ENCODE results near the gene LRRC9. TPM values are rescaled to one million over a fixed set of nuclear protein-coding genes. Genes with fewer than 3 reads are reported as not detected.

LRRC9 gene
- total RNA-seq, 1 donor: not detected

DNA sequence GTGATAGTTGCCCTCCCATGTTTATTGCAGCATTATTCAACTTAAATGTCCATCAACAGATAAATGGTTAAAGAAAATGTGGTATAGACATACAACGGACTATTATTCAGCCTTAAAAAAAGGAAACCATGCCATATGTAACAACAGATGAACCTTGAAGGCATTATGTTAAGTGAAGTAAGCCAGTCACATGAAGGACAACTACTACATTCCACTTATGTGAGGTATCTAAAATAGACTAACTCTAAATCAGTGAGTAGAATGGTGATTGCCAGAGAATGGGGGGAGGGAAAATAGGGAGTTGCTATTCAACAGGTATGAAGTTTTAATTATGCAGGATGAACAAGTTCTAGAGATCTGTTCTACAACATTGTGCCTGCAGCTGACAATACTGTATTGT is 181.8 kb downstream of the LRRC9 start:
- DNase-seq (ENCODE audit: low read depth in 2 of 3, low spot score in 2 of 3): no peak

DNA sequence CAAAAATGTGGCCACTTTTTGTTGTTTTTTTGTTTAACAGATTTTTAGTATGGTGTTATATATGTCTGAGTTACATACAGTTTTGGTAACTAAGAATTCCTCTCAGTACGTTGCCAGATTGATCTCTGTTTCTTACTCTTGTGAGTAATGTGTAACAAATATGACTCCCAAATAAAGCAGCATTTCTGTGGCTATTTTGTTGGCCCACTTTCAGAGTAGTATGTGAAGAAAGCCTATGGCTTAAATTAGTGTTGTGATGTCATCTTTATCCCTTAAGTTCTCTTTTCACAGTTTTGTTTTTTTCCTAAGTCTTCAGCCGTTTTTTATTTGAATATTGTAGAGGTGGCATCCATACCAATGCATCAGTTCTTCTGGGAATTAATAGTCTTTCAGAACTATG is 182.4 kb downstream of the LRRC9 start:
- DNase-seq (ENCODE audit: low read depth in 2 of 3, low spot score in 2 of 3): no peak

DNA sequence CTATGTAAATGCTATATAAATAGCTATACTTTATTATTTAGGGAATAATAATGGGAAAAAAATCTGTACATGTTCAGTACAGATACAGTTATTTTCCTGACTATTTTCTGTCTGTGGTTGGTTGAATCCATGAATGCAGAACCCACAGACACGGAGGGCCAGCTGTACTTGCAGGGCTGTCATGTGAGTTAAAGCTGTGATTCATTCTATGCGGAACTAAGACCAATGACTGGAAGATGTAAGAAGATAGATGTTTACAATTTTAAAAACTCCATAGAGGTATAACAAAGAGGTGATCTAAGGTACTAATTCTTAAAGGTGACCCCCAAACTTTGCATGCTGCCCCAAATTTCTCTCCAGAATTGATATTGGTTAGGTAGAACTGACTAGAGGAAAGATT is 186.4 kb downstream of the LRRC9 start:
- peak in 1 of 3 donors; percentile 26 for DNase-seq (ENCODE audit: low read depth in 2 of 3, low spot score in 2 of 3)

DNA sequence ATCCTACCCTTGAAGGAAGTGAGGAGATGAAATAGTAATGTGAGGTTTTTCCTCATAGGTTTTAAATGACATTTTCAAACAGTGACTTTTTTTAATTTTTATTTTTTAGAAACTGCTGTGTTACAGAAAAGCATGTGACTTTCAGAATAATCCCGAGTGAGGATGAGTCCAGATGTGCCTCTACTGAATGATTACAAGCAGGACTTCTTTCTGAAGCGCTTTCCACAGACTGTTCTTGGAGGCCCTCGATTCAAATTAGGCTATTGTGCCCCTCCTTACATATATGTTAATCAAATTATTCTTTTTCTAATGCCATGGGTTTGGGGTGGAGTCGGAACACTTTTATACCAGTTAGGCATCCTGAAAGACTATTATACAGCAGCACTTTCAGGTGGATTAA is 187.5 kb downstream of the LRRC9 start:
- no peak for DNase-seq (ENCODE audit: low read depth in 2 of 3, low spot score in 2 of 3)

DNA sequence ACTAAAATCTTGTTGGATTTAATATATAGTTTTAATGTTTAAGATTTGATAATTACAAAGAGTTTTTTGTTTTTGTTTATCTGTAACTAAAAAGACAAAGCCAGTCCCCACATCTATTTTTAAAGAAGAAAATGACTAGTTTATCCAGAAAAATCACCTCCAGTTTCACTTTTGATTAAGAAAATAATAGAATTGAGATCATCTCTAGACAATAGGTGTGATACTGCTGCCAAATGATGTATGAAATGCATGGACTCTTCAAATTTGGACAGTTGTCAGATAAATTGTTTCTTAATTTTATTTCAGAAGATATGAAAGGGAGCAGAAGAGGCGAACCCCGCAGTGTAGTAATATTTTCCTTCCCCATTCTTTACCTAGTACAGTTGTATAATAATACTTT is 191.8 kb downstream of the LRRC9 start:
- no peak for DNase-seq (ENCODE audit: low read depth in 2 of 3, low spot score in 2 of 3)

Other genes starting within 250 kb of the LRRC9 start
- gene RTN1, start 49.4 kb upstream of the LRRC9 start, total RNA-seq: 0.54 TPM
- 51.4 TPM for gene PCNX4, start 171.8 kb downstream of the LRRC9 start, total RNA-seq
- gene DHRS7, start 245.3 kb downstream of the LRRC9 start, total RNA-seq: 91.0 TPM